Stimulated activated CD4-positive, alpha-beta T cell treated with anti-CD3 and anti-CD28 coated beads, Interleukin-4, amount 100 ng/mL, for 48 hours (primary cell): ENCODE results near the gene CHRNB4.

Source experiments
- DNase-seq, 2 donors: peaks; one replicate each; pipeline ENCODE4 v3.0.0-alpha.2; 2020; ENCODE audit warnings: low read depth in 2 of 2

The CHRNB4 gene

GRCh38 chr15:78671626-78672211 lies 30.7 kb upstream of the CHRNB4 start:
- no peak for DNase-seq

GRCh38 chr15:78668987-78669386 lies 28.0 kb upstream of the CHRNB4 start:
- DNase-seq: no peak

GRCh38 chr15:78667578-78668236 lies 26.7 kb upstream of the CHRNB4 start:
- DNase-seq: no peak

- DNase-seq: no peak
Observed at GRCh38 chr15:78666010-78666409, 25.0 kb upstream of the CHRNB4 start.

- no peak for DNase-seq
Observed at GRCh38 chr15:78663703-78664102, 22.7 kb upstream of the CHRNB4 start.

GRCh38 chr15:78662028-78662427 lies 21.0 kb upstream of the CHRNB4 start:
- DNase-seq: no peak

GRCh38 chr15:78661001-78661400 lies 20.0 kb upstream of the CHRNB4 start:
- no peak for DNase-seq

- DNase-seq: no peak
Observed at GRCh38 chr15:78660584-78660983, 19.6 kb upstream of the CHRNB4 start.

- no peak for DNase-seq
Observed at GRCh38 chr15:78658823-78659222, 17.8 kb upstream of the CHRNB4 start.

- DNase-seq: no peak
Observed at GRCh38 chr15:78654272-78654671, 13.3 kb upstream of the CHRNB4 start.

- no peak for DNase-seq
Observed at GRCh38 chr15:78651930-78652615, 11.1 kb upstream of the CHRNB4 start.

- DNase-seq: no peak
Observed at GRCh38 chr15:78651007-78651406, 10.0 kb upstream of the CHRNB4 start.

GRCh38 chr15:78650022-78650421 lies 9.0 kb upstream of the CHRNB4 start:
- no peak for DNase-seq

GRCh38 chr15:78645009-78645408 lies 4.0 kb upstream of the CHRNB4 start:
- DNase-seq: no peak

- DNase-seq: no peak
Observed at GRCh38 chr15:78642331-78642730, 1.3 kb upstream of the CHRNB4 start.

GRCh38 chr15:78641749-78642275 lies 802 bp upstream of the CHRNB4 start:
- DNase-seq: no peak

- no peak for DNase-seq
Observed at GRCh38 chr15:78640527-78641101, 396 bp downstream of the CHRNB4 start.

GRCh38 chr15:78638658-78639314 lies 2.2 kb downstream of the CHRNB4 start:
- DNase-seq: peak; percentile 36 to 62

- no peak for DNase-seq
Observed at GRCh38 chr15:78637776-78638435, 3.1 kb downstream of the CHRNB4 start.

GRCh38 chr15:78636378-78636859 lies 4.6 kb downstream of the CHRNB4 start:
- DNase-seq: no peak

- DNase-seq: no peak
Observed at GRCh38 chr15:78635346-78635745, 5.7 kb downstream of the CHRNB4 start.
